ENCODE measurements around the gene PGA5.

GRCh38 chr11:61193596-61193995 lies 47.4 kb upstream of the PGA5 start:
- no peak for TF ChIP-seq CTCF (IDR thresholded peaks at IDR 0.05; ENCODE audit: insufficient read depth, low read length)
- TF ChIP-seq POLR2AphosphoS5 (IDR thresholded peaks at IDR 0.05; ENCODE audit: low read depth) = no peak
- TF ChIP-seq REST (IDR thresholded peaks at IDR 0.05; ENCODE audit: insufficient replicate concordance, low read depth) = no peak
- no peak for TF ChIP-seq GABPA (IDR thresholded peaks at IDR 0.05; ENCODE audit: low read depth)
- no peak for TF ChIP-seq SPI1 (IDR thresholded peaks at IDR 0.05; ENCODE audit: borderline replicate concordance, low read depth)
